Activated gamma-delta T cell (primary cell): Measurements from ENCODE around the gene KRTAP22-1.

Experiments
- DNase-seq: peaks from one replicate; lab custom pipeline; 2025; lab: John Stamatoyannopoulos, UW
- total RNA-seq, 2 donors: gene quantifications; one replicate each; lab custom pipeline; 2026; lab: John Stamatoyannopoulos, UW

Gene KRTAP22-1
- total RNA-seq, result 0 reads per million in 2 donors

DNA sequence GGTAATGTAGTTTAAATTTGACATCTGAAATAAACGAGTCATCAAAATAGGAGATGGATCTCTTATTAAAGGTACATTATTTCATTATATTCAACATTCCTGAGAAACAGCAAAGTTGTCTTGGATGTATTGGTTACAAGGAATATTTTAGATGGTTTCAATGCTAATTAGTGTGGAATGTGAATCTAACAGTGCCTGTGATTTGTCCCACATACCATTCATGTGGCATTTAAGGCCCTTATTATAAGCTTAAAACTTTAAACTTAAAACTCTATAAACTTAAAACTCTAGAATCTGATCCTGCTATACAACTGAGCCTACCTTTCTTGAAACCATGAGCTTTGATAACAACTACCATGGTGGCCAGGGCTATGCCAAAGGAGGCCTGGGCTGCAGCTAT is at the start of gene KRTAP22-1:
Gene KRTAP22-1 (plus strand): TSS at position 301 of the 400 bp plus-strand sequence.
- DNase-seq, result no peak

DNA sequence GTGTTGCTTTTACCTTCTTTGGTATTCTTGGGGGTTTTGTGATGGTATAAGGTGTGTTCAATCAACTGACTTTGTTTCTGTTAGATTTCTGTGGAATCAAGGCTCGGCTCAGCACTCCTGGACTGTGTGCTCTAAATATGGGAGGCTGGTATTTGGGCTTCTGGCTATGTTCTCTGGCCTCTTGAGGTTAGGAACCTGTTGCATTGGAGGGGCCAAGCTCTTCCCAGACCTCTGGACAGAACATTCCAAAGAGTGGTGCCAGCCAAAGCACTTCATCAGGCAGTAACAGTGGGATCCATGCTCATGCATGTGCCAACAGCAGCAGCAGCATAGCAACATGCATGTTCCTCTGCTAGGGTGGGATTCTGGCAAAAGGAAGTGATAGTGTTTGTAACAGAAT is 48.1 kb upstream of the KRTAP22-1 start:
- no peak for DNase-seq

DNA sequence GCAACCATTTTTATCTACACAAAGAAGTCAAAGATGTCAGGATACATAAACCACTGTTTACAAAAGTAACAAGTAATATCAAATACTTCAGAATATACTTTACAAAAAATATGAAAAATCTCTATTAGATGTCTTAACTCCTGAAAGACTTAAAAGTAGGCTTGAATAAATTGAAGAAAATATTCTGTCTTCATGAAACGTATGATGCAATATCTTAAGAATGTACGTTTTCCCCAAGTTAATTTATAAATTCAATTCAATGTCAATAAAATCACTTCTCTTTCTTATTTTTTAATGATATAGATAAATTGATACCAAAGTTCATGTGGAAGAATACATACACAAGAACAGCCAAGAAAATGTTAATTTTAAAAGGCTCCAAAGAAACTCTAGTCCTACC is 45.8 kb upstream of the KRTAP22-1 start:
- no peak for DNase-seq

DNA sequence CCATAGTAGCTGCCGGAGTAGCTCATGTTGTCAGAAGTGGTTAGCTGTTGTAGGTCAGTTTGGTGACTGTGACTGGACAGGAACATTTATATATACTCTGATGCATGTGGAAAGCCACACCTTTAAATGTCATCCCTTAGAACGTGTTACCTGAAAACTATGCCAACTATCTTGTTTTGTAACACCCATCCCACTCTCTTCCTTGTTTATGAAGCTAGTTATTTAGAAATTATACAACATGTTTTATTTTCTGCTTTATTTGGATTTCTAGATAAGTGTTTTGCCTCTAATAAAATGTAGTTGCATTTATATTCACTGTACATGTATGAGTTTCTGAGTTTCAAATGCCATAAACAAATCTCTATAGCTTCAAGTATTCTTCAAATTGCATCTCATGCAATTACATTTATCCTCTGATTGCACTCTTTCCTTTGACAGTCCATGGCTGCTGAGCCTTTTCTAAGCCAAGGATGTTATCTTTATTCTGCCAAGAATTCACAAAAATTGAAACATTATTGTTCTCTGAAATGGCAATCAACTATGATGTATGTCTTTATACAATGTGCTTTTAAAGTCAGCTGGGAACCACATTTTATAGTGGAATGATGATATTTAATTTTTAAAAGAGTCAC is 39.5 kb upstream of the KRTAP22-1 start, which contains the start of gene KRTAP19-7:
Gene KRTAP19-7 (minus strand): TSS at position 51 of the 632 bp plus-strand sequence. CDS start 25 bp downstream, at position 26.
- no peak for DNase-seq

DNA sequence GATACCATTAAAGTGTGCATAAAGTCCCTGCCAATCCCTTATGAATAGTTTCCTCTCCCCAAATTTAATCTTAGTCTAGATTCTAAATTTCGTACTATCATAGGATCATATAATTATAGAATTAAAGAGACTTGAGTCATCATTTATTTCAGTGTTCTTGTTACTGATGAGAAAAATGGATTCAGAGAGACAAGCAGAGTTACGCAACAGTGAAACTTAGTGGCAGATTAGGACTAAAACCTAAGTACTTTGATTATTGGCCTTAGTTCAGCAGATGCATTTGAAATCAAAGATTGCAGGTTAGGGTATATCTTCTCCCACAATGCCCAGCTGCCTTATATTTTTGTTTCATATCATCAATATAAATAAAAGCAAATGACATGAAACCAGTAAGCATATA is 38.9 kb upstream of the KRTAP22-1 start:
- DNase-seq, result no peak

DNA sequence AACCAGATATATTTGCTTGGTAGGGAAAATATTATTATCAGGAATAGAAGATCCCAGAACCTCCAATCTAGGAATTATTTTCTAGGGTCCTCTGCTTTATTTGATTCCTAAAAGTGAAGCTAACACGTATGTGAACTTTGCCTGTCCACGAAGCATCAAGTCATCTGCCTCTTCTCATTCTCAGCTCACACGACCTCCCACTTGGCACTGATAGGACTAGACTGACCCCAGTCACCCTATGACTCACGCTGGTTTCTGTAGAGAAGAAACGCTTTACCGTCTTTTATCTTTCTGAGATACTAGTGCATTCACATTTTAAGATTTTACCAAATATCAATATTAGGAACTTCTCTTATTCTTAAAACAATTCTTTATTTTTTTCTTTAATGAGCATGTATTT is 37.8 kb upstream of the KRTAP22-1 start:
- no peak for DNase-seq

DNA sequence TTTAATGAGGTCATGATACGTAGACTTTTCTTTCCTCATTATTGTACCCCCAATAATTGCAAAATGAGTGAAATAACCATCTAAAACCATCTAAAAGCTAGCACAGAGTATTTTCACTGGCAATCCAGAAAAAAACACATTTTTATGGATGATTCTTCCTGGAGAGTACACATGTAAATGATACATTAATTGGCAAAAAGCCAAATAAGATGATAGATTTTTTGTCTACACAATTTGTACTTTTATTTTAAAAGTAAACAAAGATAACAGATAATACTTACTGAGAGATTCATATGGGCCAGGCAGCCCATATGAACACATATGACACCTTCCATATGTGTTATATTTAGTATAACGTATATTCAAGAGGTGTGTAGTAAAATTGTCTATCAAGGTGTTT is 37.3 kb upstream of the KRTAP22-1 start:
- DNase-seq, result no peak

DNA sequence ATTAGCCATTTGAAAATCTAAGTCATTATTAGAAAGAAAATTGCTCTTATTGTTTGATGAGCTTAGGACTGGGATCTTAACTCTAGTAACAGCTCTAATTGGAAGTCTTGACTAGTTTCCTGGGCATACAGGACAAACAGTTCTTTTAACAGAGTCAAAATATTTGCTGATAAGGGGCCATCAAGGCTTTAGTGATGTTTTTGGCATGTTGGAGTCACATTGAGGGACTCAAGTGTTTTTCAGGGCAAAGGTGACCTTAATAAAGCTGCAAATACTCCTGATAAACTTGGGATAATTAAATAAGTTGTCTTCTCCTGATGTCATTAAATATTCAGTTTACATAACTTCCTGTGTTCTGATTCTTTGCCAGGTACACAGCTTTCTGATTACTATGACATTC is 33.3 kb upstream of the KRTAP22-1 start:
- no peak for DNase-seq

DNA sequence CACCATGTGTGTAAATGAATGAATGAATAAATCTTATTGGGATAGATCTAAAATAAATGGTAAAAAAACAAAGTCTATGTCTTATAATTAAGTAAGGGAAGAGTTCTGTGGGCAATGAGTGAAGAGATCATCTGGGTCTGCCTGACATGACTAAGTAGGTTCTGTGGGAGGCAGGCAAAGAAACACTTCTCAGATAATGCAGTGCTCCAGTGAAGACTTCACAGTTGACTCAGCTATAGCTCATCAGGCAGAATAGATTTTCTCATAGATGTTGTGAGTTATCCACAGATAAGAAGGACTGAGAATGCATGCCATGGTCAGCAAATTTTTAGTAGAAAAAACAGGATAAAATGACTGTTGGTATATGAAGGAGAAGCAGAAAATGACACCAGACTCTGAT is 23.1 kb upstream of the KRTAP22-1 start:
- no peak for DNase-seq

DNA sequence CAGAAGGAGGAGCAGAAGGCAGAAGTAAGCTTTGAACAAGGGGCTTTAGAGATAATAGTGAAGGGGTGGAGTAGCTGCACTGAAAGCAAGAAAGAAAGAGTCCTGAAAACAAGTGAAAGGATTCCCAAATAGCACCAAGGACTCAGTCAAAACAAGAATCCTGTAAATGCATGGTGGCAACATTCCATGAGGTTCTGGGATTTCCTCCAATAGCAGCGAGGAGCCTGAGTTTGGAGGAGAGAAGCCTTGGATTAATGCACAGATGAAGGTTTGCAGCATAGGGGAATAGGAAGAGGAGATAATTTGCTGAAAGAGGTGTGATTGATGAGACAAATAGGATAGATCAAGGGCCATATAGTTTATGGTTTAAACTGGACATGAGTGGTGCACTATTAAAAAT is 21.5 kb upstream of the KRTAP22-1 start:
- DNase-seq, result no peak

DNA sequence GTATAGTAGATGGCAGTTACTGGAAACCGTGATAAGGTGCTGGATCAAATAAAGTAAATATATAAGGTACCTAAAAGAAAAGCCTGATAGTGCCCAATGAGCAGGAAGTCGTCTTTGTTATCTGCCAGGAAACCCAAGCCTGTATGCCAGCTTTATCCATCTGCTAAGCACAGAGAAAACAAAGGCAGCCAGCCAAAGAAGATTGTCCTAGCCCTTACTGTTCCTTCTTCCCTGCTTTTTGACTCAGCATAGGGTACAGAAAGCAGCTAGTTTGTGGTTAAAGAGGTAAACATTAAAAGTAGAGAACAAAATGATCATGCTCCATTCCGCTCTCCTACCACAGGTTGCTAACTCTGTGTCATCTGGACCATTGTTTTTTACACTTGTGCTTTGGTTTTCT is 20.8 kb upstream of the KRTAP22-1 start:
- no peak for DNase-seq

DNA sequence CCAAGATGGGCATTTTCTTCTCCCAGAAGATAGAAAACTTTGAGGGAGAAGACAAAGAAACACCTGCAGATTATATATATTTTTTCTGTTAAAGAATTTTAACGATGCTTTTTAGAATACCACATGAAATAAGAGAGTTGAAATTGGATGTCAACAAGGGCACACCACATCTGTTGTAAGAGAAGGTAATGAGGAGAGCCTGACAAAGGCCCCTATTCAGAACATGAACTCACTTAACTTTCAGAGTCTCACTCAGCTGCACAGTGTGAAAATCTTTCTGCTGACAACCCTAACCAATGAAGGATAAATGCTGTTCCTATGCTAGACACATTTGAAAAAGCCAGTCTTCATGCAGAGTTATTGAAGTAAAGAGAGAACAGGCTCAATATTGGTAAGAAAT is 18.0 kb upstream of the KRTAP22-1 start:
- DNase-seq, result no peak

DNA sequence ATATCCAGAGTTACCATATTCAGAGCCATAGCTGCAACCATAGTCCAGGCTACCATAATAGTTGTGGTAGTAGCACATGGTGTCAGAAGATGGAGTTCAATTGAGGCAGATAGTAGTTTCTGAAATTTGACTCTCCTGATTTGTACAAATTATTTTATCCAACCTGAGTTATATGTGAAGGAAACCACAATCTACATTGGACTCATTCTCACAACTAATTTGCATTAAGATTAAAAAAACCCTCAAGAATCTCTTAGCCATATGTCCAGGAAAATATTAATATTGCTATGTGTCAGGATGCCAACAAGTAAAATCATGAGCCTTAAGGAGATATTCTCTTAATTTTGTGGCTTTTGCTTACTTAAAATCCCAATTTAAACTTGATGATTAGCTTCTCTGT is 10.6 kb upstream of the KRTAP22-1 start, which contains the start of gene KRTAP22-2:
Gene KRTAP22-2 (minus strand): TSS at position 101 of the 400 bp plus-strand sequence.
- no peak for DNase-seq

DNA sequence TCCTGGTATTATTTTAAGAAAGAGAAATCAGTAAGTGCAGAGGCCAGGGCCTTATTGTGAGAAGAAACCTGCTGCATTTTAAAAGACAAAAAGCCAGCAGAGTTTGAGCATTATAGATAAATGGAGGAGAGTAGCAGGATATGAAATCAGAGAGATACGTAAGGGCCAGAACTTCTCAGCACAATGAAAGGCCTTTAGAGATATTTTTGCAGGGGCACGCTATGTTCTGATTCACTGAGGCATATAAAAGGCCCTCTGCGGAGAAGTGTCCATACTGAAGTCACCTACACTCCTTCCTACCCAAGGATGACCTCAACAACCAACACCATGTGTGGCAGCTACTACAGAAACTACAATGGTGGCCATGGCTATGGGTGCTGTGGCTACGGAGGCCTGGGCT is 8.7 kb upstream of the KRTAP22-1 start, which contains the start of gene KRTAP6-3:
Gene KRTAP6-3 (plus strand): TSS at position 301 of the 400 bp plus-strand sequence. CDS start 6 bp downstream, at position 307.
- DNase-seq, result no peak

DNA sequence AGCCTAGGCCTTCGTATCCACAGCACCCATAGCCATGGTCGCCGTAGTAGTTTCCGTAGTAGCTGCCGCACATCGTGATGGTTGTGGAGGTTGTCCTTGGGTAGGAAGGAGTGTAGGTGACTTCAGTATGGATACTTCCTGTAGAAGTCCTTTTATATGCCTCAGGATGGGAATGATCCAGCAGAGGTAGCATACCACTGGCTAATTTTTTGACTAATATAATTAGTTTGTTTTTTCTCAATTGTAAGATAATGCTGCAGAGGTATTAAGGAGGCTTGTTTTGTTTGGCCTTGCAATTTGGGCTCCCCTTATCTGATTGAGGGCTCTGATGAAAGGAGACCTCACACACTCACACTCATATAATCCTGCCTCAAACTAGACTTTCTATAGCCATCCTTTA is 2.1 kb upstream of the KRTAP22-1 start, which contains the start of gene KRTAP6-2:
Gene KRTAP6-2 (minus strand): TSS at position 101 of the 400 bp plus-strand sequence. CDS start 28 bp downstream, at position 73.
- DNase-seq, result no peak

DNA sequence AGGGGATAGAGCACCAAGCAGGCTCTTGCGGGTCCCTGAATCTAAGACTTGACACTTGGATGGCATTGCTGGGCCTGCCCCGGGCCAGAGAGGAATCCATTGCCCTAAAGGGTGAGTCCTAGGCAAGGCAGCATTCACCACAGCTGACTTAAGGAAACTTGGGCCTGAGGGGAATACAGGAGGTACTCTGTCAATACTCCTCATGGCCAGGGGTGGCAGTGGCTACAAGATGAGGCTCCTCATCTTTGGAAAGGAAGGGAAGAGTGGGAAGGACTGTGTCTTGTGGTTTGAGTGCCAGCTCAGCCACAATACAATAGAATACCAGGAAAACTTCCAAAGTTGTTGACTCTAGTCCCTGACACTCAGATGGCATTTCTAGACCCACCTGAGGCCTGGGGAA is 5.1 kb downstream of the KRTAP22-1 start:
- no peak for DNase-seq

DNA sequence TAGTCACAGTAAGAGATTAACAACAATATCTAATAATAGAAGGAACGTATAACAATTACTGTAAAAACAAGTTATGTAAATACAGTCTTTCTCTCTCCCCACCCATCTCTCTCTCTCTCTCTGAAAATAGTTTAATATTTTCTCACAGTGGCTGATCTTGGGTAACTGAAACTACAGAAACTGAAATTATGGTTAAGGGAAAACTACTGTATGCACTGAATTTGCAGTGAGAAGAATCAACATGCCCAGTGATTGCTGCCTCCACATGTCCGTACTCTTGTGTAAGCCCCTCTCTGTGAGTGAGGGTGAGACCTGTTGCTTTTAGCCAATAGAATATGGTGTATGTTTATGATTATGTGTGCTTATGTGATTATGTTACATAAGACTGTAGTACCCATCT is 11.2 kb downstream of the KRTAP22-1 start:
- DNase-seq, result no peak

DNA sequence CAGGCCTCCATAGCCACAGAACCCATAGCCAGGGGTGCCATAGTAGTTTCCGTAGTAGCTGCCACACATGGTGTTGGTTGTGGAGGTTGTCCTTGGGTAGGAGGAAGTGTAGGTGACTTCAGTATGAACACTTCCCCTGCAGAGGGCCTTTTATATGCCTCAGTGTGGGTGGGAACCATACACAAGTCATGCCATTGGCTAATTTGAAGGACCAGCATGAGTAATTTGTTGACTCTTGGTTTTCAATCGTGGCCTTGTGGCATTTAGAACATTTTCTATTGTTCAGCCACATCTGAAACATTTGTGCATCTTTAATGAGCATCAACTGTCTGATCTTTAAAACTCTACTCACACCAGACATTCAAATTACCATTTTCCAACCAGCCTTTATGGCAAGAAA is 12.9 kb downstream of the KRTAP22-1 start, which contains the start of gene KRTAP6-1:
Gene KRTAP6-1 (minus strand): TSS at position 95 of the 400 bp plus-strand sequence. CDS start 26 bp downstream, at position 69.
- no peak for DNase-seq

DNA sequence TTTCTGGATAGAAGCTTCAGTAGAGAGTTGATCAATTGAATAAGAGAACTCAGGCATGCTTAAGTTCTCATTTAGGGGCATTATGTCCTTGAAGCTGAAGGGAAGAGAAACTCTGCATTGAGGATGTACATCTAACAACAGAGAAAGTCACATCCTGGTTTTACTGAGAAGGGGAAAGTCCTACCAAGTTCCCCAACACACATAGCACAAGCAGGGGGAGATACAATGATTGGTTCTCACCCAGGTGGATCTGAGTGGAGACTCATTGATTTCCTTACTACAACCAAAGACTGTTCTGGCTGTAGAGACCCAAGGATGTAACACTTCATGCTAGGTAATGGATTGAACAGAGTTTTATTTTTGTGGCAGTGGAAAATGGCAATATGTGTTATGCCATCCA is 14.3 kb downstream of the KRTAP22-1 start:
- DNase-seq, result no peak

DNA sequence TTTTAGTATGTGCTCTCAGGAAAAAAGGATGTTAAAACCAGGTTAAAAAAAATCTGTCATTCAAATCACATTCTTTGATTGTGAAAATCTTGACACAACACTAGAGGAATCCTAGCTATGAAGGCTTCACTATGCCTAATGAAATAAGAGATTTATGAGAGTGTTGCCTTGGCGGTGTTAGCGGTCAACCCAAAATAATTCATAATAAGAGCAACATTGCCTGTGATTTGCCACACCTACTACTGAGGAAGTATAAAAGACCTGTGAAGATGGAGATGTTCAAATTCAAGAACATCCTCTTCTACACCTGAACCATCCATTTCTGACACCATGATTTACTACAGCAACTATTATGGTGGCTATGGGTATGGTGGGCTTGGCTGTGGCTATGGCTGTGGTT is 15.2 kb downstream of the KRTAP22-1 start, which contains the start of gene KRTAP20-1:
Gene KRTAP20-1 (plus strand): TSS at position 301 of the 400 bp plus-strand sequence. CDS start 30 bp downstream, at position 331.
- DNase-seq, result no peak

DNA sequence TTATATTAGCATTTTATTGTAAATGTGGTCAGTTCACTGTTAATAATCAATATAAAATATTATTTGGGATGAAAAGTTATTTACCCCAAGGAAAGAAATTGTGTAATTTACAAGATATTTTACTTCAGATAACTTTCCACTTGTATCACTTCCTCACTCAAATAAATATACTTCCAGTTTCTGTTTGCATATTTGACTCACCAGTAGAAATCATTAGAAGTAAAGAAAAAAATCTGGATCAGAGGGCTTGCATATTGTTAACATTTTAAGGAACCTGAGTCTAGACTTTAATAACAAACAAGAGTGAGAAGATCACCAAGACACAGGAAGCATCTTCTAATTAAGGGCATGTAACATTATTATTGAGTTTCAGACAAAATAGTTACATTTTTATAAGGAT is 19.2 kb downstream of the KRTAP22-1 start:
- no peak for DNase-seq

DNA sequence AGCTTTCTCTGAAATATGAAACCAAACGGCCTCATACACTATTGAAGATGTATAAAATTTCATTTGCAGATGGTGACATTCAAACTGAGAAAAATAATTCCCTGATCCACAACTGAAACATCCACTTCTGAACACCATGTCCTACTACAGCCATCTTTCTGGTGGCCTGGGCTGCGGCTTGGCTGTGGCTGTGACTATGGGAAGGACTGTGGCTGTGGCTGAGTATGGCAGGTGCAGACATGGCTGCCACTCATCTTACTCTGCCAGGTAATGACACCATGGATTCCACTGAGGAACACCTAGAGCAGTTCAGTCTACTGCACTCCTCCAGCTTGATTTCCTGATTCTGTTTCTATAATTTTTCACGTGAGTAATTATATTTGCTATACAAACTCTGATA is 19.6 kb downstream of the KRTAP22-1 start, which contains the start of gene KRTAP20-4:
Gene KRTAP20-4 (plus strand): TSS at position 106 of the 400 bp plus-strand sequence.
- no peak for DNase-seq

DNA sequence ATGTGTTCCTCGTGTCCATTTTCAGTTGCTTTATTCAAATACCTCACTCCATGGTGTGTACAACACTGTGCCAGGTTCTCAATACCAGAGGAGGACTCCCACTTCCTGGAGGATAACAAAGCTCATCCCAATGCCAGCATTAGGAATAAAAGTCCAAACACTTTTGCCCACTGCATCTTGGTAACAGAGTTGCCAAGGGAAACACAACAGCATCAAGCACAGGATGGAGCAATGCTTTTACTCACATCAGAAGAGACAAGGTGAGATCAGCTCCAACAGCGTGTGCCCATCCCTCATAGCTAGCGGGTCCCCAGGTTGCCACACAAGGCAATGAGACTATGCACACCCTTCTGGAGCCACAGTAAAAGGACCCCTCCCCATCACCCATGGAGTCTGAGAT is 22.5 kb downstream of the KRTAP22-1 start:
- DNase-seq, result no peak
